H9 (cell line): ENCODE measurements around the gene SIM1. TPM values are rescaled to one million over a fixed set of nuclear protein-coding genes. Genes with fewer than 3 reads are reported as not detected.

ENCODE experiments used
- DNase-seq: peaks from one replicate; pipeline ENCODE4 v3.0.0-alpha.2; 2017
- H2AFZ ChIP-seq: one replicate; pipeline ENCODE4 v1.6.1; 2013; ENCODE audit warnings: mild to moderate bottlenecking, low read length, control low read depth, moderate library complexity
- H2AK5ac ChIP-seq: 2 replicates; pipeline ENCODE4 v1.6.1; 2013; ENCODE audit warnings: low read length, control low read depth, mixed read lengths; ENCODE audit not compliant: insufficient read length
- H2BK120ac ChIP-seq: one replicate; pipeline ENCODE4 v1.6.1; 2013; ENCODE audit warnings: low read depth, mild to moderate bottlenecking, low read length, control low read depth, inconsistent platforms; ENCODE audit not compliant: poor library complexity, severe bottlenecking
- H2BK12ac ChIP-seq: 2 replicates; pipeline ENCODE4 v1.6.1; 2013; ENCODE audit warnings: low read length, control low read depth, mixed read lengths, low read depth; ENCODE audit not compliant: insufficient read length
- H2BK15ac ChIP-seq: 2 replicates; pipeline ENCODE4 v1.6.1; 2013; ENCODE audit warnings: low read depth, low read length, control low read depth
- H2BK20ac ChIP-seq: one replicate; pipeline ENCODE4 v1.6.1; 2013; ENCODE audit warnings: low read depth, mild to moderate bottlenecking, low read length, control low read depth, inconsistent platforms; ENCODE audit not compliant: poor library complexity, severe bottlenecking
- H2BK5ac ChIP-seq: 2 replicates; pipeline ENCODE4 v1.6.1; 2013; ENCODE audit warnings: low read length, control low read depth, mixed read lengths; ENCODE audit not compliant: insufficient read length
- H3K14ac ChIP-seq: 2 replicates; pipeline ENCODE4 v1.6.1; 2013; ENCODE audit warnings: low read length, control low read depth; ENCODE audit not compliant: insufficient read depth
- H3K18ac ChIP-seq: 2 replicates; pipeline ENCODE4 v1.6.1; 2013; ENCODE audit warnings: low read depth, mild to moderate bottlenecking, mixed read lengths, low read length, control low read depth; ENCODE audit not compliant: insufficient read length
- H3K23ac ChIP-seq: 2 replicates; pipeline ENCODE4 v1.6.1; 2013; ENCODE audit warnings: low read length, control low read depth, mixed read lengths, low read depth; ENCODE audit not compliant: insufficient read length
- H3K23me2 ChIP-seq: 2 replicates; pipeline ENCODE4 v1.6.1; 2013; ENCODE audit warnings: low read depth, mild to moderate bottlenecking, mixed read lengths, low read length, control low read depth; ENCODE audit not compliant: insufficient read length, poor library complexity, severe bottlenecking
- H3K27ac ChIP-seq: 2 replicates; pipeline ENCODE4 v1.5.1; 2013; ENCODE audit warnings: low read length, control low read depth, mixed read lengths, low read depth; ENCODE audit not compliant: insufficient read length
- H3K27me3 ChIP-seq: 2 replicates; pipeline ENCODE4 v1.6.1; 2013; ENCODE audit warnings: low read length, control low read depth, inconsistent platforms; ENCODE audit not compliant: insufficient read depth
- H3K4ac ChIP-seq: 2 replicates; pipeline ENCODE4 v1.6.1; 2013; ENCODE audit warnings: low read depth, mild to moderate bottlenecking, control low read depth, inconsistent platforms, low read length, moderate library complexity
- H3K4me1 ChIP-seq: 2 replicates; pipeline ENCODE4 v1.6.1; 2013; ENCODE audit warnings: low read length, control low read depth, inconsistent platforms; ENCODE audit not compliant: insufficient read depth
- H3K4me2 ChIP-seq: 2 replicates; pipeline ENCODE4 v1.6.1; 2013; ENCODE audit warnings: low read length, control low read depth, mixed read lengths; ENCODE audit not compliant: insufficient read length, insufficient read depth
- H3K56ac ChIP-seq: 2 replicates; pipeline ENCODE4 v1.6.1; 2013; ENCODE audit warnings: low read depth, mild to moderate bottlenecking, mixed read lengths, low read length, control low read depth; ENCODE audit not compliant: insufficient read length
- H3K79me1 ChIP-seq: 2 replicates; pipeline ENCODE4 v1.6.1; 2013; ENCODE audit warnings: low read depth, mild to moderate bottlenecking, moderate library complexity, low read length, control low read depth, inconsistent platforms; ENCODE audit not compliant: insufficient read depth, poor library complexity, severe bottlenecking
- H3K79me2 ChIP-seq: 2 replicates; pipeline ENCODE4 v1.6.1; 2013; ENCODE audit warnings: low read length, control low read depth, inconsistent platforms; ENCODE audit not compliant: insufficient read depth
- H3K9ac ChIP-seq: 2 replicates; pipeline ENCODE4 v1.6.1; 2013; ENCODE audit warnings: low read length, control low read depth, mixed read lengths; ENCODE audit not compliant: insufficient read length; ENCODE audit errors: extremely low read depth
- H3K9me3 ChIP-seq: one replicate; pipeline ENCODE4 v1.6.1; 2013; ENCODE audit warnings: low read depth, low read length, inconsistent platforms; ENCODE audit not compliant: control insufficient read depth
- H3T11ph ChIP-seq: one replicate; pipeline ENCODE4 v1.6.1; 2013; ENCODE audit warnings: mild to moderate bottlenecking, low read length, control low read depth, inconsistent platforms
- H4K20me1 ChIP-seq: one replicate; pipeline ENCODE4 v1.6.1; 2013; ENCODE audit not compliant: control insufficient read depth, insufficient read length, insufficient read depth
- H4K5ac ChIP-seq: 2 replicates; pipeline ENCODE4 v1.6.1; 2013; ENCODE audit warnings: low read depth, mild to moderate bottlenecking, mixed read lengths, low read length, control low read depth; ENCODE audit not compliant: insufficient read length
- H4K8ac ChIP-seq: replicated peaks from 2 replicates; pipeline ENCODE4 v1.6.1; 2013; ENCODE audit warnings: low read length, control low read depth, mixed read lengths, low read depth; ENCODE audit not compliant: insufficient read length
- H4K91ac ChIP-seq: 2 replicates; pipeline ENCODE4 v1.6.1; 2013; ENCODE audit warnings: low read depth, mild to moderate bottlenecking, moderate library complexity, mixed read lengths, low read length, control low read depth; ENCODE audit not compliant: insufficient read length
- H3K27ac Mint-ChIP-seq, 3 experiments: 2 replicates in 2 of 3; 3 replicates in 1 of 3; pipeline ENCODE4 v1.8.0; 2020 to 2021; ENCODE audit warnings: mixed read lengths in 3 of 3, mild to moderate bottlenecking in 1 of 3, moderate library complexity in 1 of 3
- H3K27me3 Mint-ChIP-seq: 2 replicates; pipeline ENCODE4 v1.8.0; 2021; ENCODE audit warnings: low read depth, mild to moderate bottlenecking, moderate library complexity, mixed read lengths
- H3K36me3 Mint-ChIP-seq, 3 experiments: 2 replicates in 2 of 3; 3 replicates in 1 of 3; pipeline ENCODE4 v1.8.0; 2020 to 2021; ENCODE audit warnings: low read depth in 3 of 3, mixed read lengths in 3 of 3; ENCODE audit not compliant: insufficient read depth in 1 of 3
- H3K4me1 Mint-ChIP-seq, 2 experiments: 2 replicates each; pipeline ENCODE4 v1.8.0; 2020; ENCODE audit warnings: mixed read lengths in 2 of 2
- H3K4me3 Mint-ChIP-seq, 2 experiments: 2 replicates in 1 of 2; 3 replicates in 1 of 2; pipeline ENCODE4 v1.8.0; 2020 to 2021; ENCODE audit warnings: mild to moderate bottlenecking in 2 of 2, mixed read lengths in 2 of 2, moderate library complexity in 1 of 2
- H3K9me3 Mint-ChIP-seq, 2 experiments: 2 replicates in 1 of 2; 3 replicates in 1 of 2; pipeline ENCODE4 v1.8.0; 2020; ENCODE audit warnings: mild to moderate bottlenecking in 2 of 2, mixed read lengths in 2 of 2, moderate library complexity in 1 of 2
- WGBS: extraction: QIAGEN DNeasy Blood & Tissue Kit; methylation state at CpG from one replicate; pipeline ENCODE4 v1.1.7; 2013; ENCODE audit warnings: missing lambda C conversion rate, low lambda C conversion rate, mixed read lengths; ENCODE audit not compliant: insufficient read length; ENCODE audit errors: extremely low coverage; 5-methylcytosine and 5-hydroxymethylcytosine counted together
- total RNA-seq: library from RNA; stranded (reverse); gene quantifications from 2 replicates; pipeline ENCODE4 v1.2.1, GENCODE V29; 2021
- TF ChIP-seq, protein P1 (sequence below): fragments of 200-600 bp; sonication (generic); conservative IDR thresholded peaks from 3 replicates; pipeline ENCODE4 v1.8.0; 2021; ENCODE audit warnings: antibody characterized with exemption, mild to moderate bottlenecking

Gene SIM1
- total RNA-seq, 1 experiment from 2014 or later: not detected

GRCh38 chr6:100426241-100426640 is 38.5 kb downstream of the SIM1 start:
- no peaks in the 10 kb centered on the region for H3K23me2 ChIP-seq
- H3K79me2 ChIP-seq: no peaks in the 10 kb centered on the region
- no peak for DNase-seq
- no peak overlapping the region for H4K8ac ChIP-seq
- no peak overlapping the region for H2AK5ac ChIP-seq
- H2AFZ ChIP-seq: no peak overlapping the region
- H3K23ac ChIP-seq: no peak overlapping the region
- no peaks in the 10 kb centered on the region for H3K9me3 ChIP-seq
- no peak overlapping the region for H2BK20ac ChIP-seq
- H3T11ph ChIP-seq: no peak overlapping the region
- Mint-ChIP-seq H3K27me3 (no peaks in the 10 kb centered on the region), H3K36me3 (no peaks in the 10 kb centered on the region), H3K4me3 (no peak overlapping the region), H3K9me3 (no peaks in the 10 kb centered on the region), H3K4me1 (peaks cover 18 to 19% of the 10 kb centered on the region in 2 experiments), H3K27ac (no peak overlapping the region)
- H3K14ac ChIP-seq: no peak overlapping the region
- H4K20me1 ChIP-seq: no peaks in the 10 kb centered on the region
- no peak overlapping the region for H2BK120ac ChIP-seq
- no peak overlapping the region for H2BK12ac ChIP-seq
- no peak overlapping the region for H3K4me2 ChIP-seq
- H3K4ac ChIP-seq: no peak overlapping the region
- no peak overlapping the region for H3K27ac ChIP-seq
- no peak overlapping the region for H3K18ac ChIP-seq
- no peak overlapping the region for H4K91ac ChIP-seq
- no peak overlapping the region for H4K5ac ChIP-seq
- no CpG with 5 or more reads among the region's 3 CpGs for WGBS
- no peaks in the 10 kb centered on the region for H3K79me1 ChIP-seq
- no peak overlapping the region for H3K56ac ChIP-seq
- no peak overlapping the region for H3K9ac ChIP-seq
- peaks cover 4% of the 10 kb centered on the region; the same call in 1 of the 2 replicates for H3K4me1 ChIP-seq
- no peak overlapping the region for H2BK5ac ChIP-seq
- no peaks in the 10 kb centered on the region for H3K27me3 ChIP-seq
- TF ChIP-seq, protein P1, sequence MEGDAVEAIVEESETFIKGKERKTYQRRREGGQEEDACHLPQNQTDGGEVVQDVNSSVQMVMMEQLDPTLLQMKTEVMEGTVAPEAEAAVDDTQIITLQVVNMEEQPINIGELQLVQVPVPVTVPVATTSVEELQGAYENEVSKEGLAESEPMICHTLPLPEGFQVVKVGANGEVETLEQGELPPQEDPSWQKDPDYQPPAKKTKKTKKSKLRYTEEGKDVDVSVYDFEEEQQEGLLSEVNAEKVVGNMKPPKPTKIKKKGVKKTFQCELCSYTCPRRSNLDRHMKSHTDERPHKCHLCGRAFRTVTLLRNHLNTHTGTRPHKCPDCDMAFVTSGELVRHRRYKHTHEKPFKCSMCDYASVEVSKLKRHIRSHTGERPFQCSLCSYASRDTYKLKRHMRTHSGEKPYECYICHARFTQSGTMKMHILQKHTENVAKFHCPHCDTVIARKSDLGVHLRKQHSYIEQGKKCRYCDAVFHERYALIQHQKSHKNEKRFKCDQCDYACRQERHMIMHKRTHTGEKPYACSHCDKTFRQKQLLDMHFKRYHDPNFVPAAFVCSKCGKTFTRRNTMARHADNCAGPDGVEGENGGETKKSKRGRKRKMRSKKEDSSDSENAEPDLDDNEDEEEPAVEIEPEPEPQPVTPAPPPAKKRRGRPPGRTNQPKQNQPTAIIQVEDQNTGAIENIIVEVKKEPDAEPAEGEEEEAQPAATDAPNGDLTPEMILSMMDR: no peak
- no peak overlapping the region for H2BK15ac ChIP-seq
